CD4-positive, alpha-beta memory T cell (primary cell): ENCODE measurements around the gene SRRM5. TPM values are rescaled to one million over a fixed set of nuclear protein-coding genes. Genes with fewer than 3 reads are reported as not detected.

Experiments used
- CTCF ChIA-PET: fragments of 350-600 bp; sonication (Branson Sonifier 250); formaldehyde crosslinking; loops from one replicate; lab custom pipeline; 2021; ENCODE audit warnings: inconsistent platforms; ENCODE audit not compliant: partially characterized antibody; lab: Charles Lee
- POLR2A ChIA-PET: fragments of 350-600 bp; sonication (Branson Sonifier 250); formaldehyde crosslinking; loops from one replicate; lab custom pipeline; 2021; ENCODE audit not compliant: partially characterized antibody; lab: Charles Lee
- DNase-seq, 5 donors: peaks; one replicate each; pipeline versions ENCODE4 v3.0.0 to v3.0.0-alpha.2; 2020 to 2022; ENCODE audit warnings: mixed read lengths in 1 of 5
- H3K27ac ChIP-seq: one replicate; pipeline ENCODE4 v1.7.0; 2013; ENCODE audit warnings: low read depth, low read length
- H3K27me3 ChIP-seq: 2 replicates; pipeline ENCODE4 v1.7.0; 2013; ENCODE audit warnings: mild to moderate bottlenecking, low read length, moderate library complexity; ENCODE audit not compliant: insufficient read depth
- H3K36me3 ChIP-seq: 2 replicates; pipeline ENCODE4 v1.7.0; 2013; ENCODE audit warnings: mild to moderate bottlenecking, low read length, moderate library complexity; ENCODE audit not compliant: insufficient read depth
- H3K4me1 ChIP-seq: 2 replicates; pipeline ENCODE4 v1.7.0; 2013; ENCODE audit warnings: mild to moderate bottlenecking, low read length, moderate library complexity; ENCODE audit not compliant: insufficient read depth
- H3K4me3 ChIP-seq, 2 donors: one replicate each; pipeline ENCODE4 v1.7.0; 2013; ENCODE audit warnings: low read length in 2 of 2, mild to moderate bottlenecking in 1 of 2
- H3K9me3 ChIP-seq, 2 donors: one replicate each; pipeline ENCODE4 v1.7.0; 2013; ENCODE audit warnings: low read length in 2 of 2, control low read depth in 1 of 2; ENCODE audit not compliant: control insufficient read depth in 1 of 2
- H3K27ac Mint-ChIP-seq, 7 donors: one replicate each; pipeline ENCODE4 v1.8.0; 2020 to 2021; ENCODE audit warnings: mixed read lengths in 7 of 7, mild to moderate bottlenecking in 6 of 7, inconsistent platforms in 3 of 7, moderate library complexity in 3 of 7
- H3K27me3 Mint-ChIP-seq, 2 donors: one replicate each; pipeline ENCODE4 v1.8.0; 2020 to 2021; ENCODE audit warnings: mixed read lengths in 2 of 2
- H3K36me3 Mint-ChIP-seq, 2 donors: one replicate each; pipeline ENCODE4 v1.8.0; 2020 to 2021; ENCODE audit warnings: mixed read lengths in 2 of 2, inconsistent platforms in 1 of 2, mild to moderate bottlenecking in 1 of 2
- H3K4me1 Mint-ChIP-seq, 4 donors: one replicate each; pipeline ENCODE4 v1.8.0; 2020 to 2021; ENCODE audit warnings: mixed read lengths in 4 of 4, mild to moderate bottlenecking in 1 of 4
- H3K4me3 Mint-ChIP-seq, 8 donors: one replicate each; pipeline ENCODE4 v1.8.0; 2020 to 2021; ENCODE audit warnings: mixed read lengths in 8 of 8, mild to moderate bottlenecking in 7 of 8, moderate library complexity in 6 of 8, inconsistent platforms in 3 of 8
- H3K9me3 Mint-ChIP-seq, 8 donors: one replicate each; pipeline ENCODE4 v1.8.0; 2020 to 2021; ENCODE audit warnings: mixed read lengths in 8 of 8, mild to moderate bottlenecking in 5 of 8, inconsistent platforms in 3 of 8, moderate library complexity in 1 of 8
- intact Hi-C: fragments of 100-400 bp; cut with micrococcal nuclease; formaldehyde crosslinking; loops from one replicate; pipeline ENCODE4 v1.15.1; 2023
- polyA plus RNA-seq, 2 donors: library from polyadenylated mRNA; unstranded; fragments of 300-500 nt; fragmentation: Illumina TruSeq; gene quantifications; one replicate each; pipeline ENCODE4 v1.2.3, GENCODE V29; 2021
- total RNA-seq, 2 experiments: library from RNA; stranded (reverse); gene quantifications; one replicate each; pipeline ENCODE4 v1.2.3, GENCODE V29; 2021

Gene SRRM5, protein sequence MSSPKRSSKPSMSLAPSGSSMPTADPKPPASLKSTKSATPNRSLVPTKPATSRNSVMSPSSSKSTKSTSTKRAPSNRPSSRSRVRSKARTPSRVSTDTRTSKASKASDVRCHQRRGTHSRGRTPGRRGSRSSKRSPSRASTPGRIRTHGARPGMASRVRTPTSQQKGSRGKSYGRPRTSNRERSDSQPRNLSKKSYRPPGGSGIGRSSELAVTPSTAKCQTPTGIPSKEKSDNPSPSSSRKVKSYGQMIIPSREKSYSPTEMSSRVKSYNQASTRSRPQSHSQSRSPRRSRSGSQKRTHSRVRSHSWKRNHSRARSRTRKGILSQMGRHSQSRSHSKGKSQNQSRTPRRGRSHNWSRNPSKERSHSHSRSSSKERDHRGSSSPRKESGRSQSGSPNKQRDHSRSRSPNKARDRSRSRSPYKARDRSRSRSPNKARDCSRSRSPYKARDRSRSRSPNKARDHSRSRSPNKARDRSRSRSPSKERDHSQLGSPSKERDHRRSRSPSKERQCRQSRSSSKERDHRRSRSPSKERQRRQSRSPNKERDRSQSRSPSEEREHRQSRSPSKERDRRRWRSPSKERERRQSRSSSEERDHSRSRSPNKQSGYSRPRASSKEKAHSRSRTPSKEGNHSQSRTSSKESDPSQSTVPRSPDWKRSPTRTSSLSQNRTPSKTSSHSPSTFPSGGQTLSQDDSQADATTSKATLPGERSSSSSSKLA
- total RNA-seq (under 1 TPM; 0.83 to 0.99 TPM), polyA plus RNA-seq (under 1 TPM in 1 of 2 donors, not detected in 1; 0.10 TPM)

DNA sequence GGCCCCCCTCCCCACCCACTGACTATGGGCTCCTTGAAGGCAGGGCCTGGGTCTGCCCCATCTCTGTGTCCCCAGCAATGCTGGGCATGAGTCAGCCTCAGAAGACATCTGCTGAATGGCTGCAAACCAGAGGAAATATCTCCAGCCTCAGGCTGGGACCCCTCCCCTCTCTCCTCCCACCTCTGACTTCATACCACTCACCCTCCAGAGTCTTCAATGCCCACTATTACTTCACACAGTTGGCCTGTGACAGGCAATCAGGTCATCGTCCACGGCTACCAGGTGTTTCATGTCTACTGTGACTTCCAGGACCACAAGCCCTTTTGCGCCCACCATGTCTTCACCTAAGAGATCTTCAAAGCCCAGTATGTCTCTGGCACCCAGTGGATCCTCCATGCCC, at the start of gene SRRM5:
SRRM5 (plus strand) TSS at position 301 of the 400 bp plus-strand sequence; CDS start at position 335, 34 bp downstream.
- ChIA-PET POLR2A (no interaction called here), CTCF (no interaction called here)
- Mint-ChIP-seq H3K4me3 (no peak within 1 kb of the TSS), H3K4me1 (peaks cover 7 to 22% (median 18%) of the 10 kb centered on the region in 4 donors), H3K27me3 (no peaks in the 10 kb centered on the region), H3K27ac (peak within 1 kb of the TSS in 4 of 7 donors; percentile 5 to 81 (median 60)), H3K9me3 (no peaks in the 10 kb centered on the region), H3K36me3 (peaks cover 28 to 40% of the 10 kb centered on the region in 2 donors)
- Histone ChIP-seq H3K9me3 (no peaks in the 10 kb centered on the region), H3K27ac (no peak within 1 kb of the TSS), H3K4me3 (no peak within 1 kb of the TSS), H3K4me1 (peaks cover under 1% of the 10 kb centered on the region), H3K36me3 (peaks cover 11% of the 10 kb centered on the region), H3K27me3 (no peaks in the 10 kb centered on the region)
- intact Hi-C loops, result no loop called here
- no peak for DNase-seq

DNA sequence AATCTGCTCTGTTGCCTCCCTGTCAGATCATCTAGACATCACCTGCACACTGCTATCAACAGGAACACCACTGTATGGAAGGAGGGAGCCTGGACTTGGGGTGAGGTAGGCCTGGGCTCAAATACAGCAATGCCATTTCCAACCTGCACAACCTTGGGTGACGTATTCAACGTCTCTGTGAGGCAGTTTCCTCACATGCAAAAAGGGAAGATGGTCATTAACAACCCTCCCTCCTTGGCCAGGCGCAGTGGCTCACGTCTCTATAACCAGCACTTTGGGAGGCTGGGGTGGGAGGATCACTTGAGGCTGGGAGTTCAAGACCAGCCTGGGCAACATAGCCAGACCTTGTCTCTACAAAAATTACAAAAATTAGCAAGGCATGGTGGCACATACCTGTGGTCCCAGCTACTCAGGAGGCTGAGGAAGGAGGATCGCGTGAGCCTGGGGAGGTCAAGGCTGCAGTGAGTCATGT, 49.6 kb upstream of the SRRM5 start:
- ChIA-PET POLR2A (interaction anchor here (0.6 to 6.1 kb wide), 6 partner anchors 12 to 98 kb away, joined by 3 to 41 read pairs (median 6); partner anchors contain the start of genes IRGQ, PINLYP, XRCC1 and ZNF575), CTCF (interaction anchor here (1.6 to 7.0 kb wide), 2 partner anchors 32 to 59 kb away, joined by 3 to 59 read pairs; partner anchors contain the start of genes IRGQ and ZNF576)
- peaks cover 0 to 2% (median 0%) of the 10 kb centered on the region in 8 donors for H3K9me3 Mint-ChIP-seq
- no peaks in the 10 kb centered on the region for H3K27me3 ChIP-seq
- no peaks in the 10 kb centered on the region for H3K9me3 ChIP-seq
- peak overlapping the region; percentile 72 for H3K27ac ChIP-seq
- peak overlapping the region; percentile 63 to 86 (median 74) for H3K4me3 Mint-ChIP-seq
- peaks cover 45% of the 10 kb centered on the region for H3K4me1 ChIP-seq
- intact Hi-C loops, result loop anchor here (1.0 to 10.0 kb wide), 4 partner anchors 13 to 223 kb away; partner anchors contain the start of genes IRGQ, KCNN4, PINLYP and XRCC1
- H3K27ac Mint-ChIP-seq, result peak overlapping the region; percentile 92 to 98 (median 96)
- H3K36me3 Mint-ChIP-seq, result peaks cover 14 to 26% of the 10 kb centered on the region in 2 donors
- DNase-seq, result no peak
- H3K36me3 ChIP-seq, result peaks cover 3% of the 10 kb centered on the region
- peaks cover 36 to 65% (median 43%) of the 10 kb centered on the region in 4 donors for H3K4me1 Mint-ChIP-seq
- no peaks in the 10 kb centered on the region for H3K27me3 Mint-ChIP-seq
- peak overlapping the region in 1 of 2 donors; percentile 32 for H3K4me3 ChIP-seq

DNA sequence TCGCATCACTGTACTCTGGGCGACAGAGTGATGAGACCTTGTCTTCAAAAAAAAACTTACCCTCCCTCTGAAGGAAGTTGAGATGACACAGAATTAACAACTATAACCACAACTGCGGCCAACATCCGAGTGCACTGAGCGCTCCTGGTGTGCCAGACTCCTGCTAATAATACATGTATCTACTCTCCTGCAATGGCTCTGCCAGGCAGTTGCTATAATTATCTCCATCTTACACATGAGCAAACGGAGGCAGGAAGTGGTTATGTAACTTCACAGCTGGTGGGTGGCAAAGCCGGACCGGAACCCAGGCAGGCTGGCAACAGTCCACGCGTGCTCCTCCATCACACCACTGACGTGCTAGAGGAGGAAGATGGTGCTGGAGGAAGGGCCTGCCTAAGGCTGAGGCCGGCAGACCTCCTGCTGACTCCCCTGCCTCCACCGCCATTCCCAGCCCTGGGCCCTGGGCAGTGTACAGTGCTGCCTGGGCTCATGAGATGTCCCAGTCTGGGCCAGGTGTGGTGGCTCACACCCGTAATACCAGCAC, 49.1 kb upstream of the SRRM5 start:
- peaks cover 0 to 2% (median 0%) of the 10 kb centered on the region in 8 donors for H3K9me3 Mint-ChIP-seq
- peak overlapping the region; percentile 63 to 86 (median 74) for H3K4me3 Mint-ChIP-seq
- ChIA-PET POLR2A (interaction anchor here (0.6 to 6.1 kb wide), 8 partner anchors 12 to 99 kb away, joined by 3 to 41 read pairs (median 3); partner anchors contain the start of genes ETHE1, IRGQ, PINLYP and XRCC1), CTCF (interaction anchor here (1.6 to 7.0 kb wide), 3 partner anchors 8 to 58 kb away, joined by 3 to 59 read pairs (median 19); partner anchors contain the start of genes IRGQ and ZNF576)
- H3K27me3 Mint-ChIP-seq, result no peaks in the 10 kb centered on the region
- peak; percentile 82 to 93 (median 86) for DNase-seq
- H3K27ac ChIP-seq, result peak overlapping the region; percentile 72
- H3K27ac Mint-ChIP-seq, result peak overlapping the region; percentile 92 to 98 (median 96)
- intact Hi-C loops, result loop anchor here (1.0 to 10.0 kb wide), 5 partner anchors 7 to 222 kb away; partner anchors contain the start of genes IRGQ, KCNN4, PINLYP and XRCC1
- peak overlapping the region in 1 of 2 donors; percentile 32 for H3K4me3 ChIP-seq
- H3K27me3 ChIP-seq, result no peaks in the 10 kb centered on the region
- peaks cover 3% of the 10 kb centered on the region for H3K36me3 ChIP-seq
- H3K36me3 Mint-ChIP-seq, result peaks cover 14 to 22% of the 10 kb centered on the region in 2 donors
- peaks cover 36 to 65% (median 43%) of the 10 kb centered on the region in 4 donors for H3K4me1 Mint-ChIP-seq
- H3K9me3 ChIP-seq, result no peaks in the 10 kb centered on the region
- peaks cover 45% of the 10 kb centered on the region for H3K4me1 ChIP-seq

DNA sequence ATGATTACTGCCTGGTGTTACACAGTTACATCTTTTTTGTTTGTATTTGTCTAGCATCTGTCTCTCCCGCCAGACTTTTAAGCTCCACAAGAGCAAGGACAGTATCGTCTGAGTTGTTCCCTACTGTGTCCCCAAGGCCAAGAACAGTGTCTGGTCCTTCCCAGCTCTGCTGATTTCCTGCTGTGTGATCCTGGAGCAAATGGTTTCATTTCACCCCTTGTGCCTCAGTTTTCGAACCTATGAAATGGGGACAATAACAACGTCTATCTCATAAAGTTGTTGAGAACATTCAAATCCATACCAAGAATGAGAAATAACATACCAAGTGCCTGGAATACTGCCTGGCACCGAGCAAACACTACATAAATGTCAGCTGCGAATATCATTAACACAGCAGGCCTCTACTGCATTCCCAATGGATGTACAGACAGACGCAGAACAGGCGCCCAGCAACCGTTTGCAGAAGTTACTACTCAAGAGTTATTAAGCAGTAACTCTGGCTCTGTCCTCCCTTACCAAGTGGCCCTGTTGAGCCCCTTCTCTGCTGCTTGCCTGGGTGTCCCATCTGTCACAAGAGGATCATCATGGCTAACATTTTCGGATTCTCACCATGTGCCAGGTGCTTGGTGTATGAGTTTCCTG, 48.0 kb upstream of the SRRM5 start:
- no peak for DNase-seq
- peak overlapping the region in 7 of 8 donors; percentile 3 to 83 (median 51) for H3K4me3 Mint-ChIP-seq
- peaks cover 14 to 19% of the 10 kb centered on the region in 2 donors for H3K36me3 Mint-ChIP-seq
- intact Hi-C loops, result loop anchor here (1.0 to 10.0 kb wide), 3 partner anchors 9 to 221 kb away; partner anchors contain the start of genes KCNN4 and ZNF575
- peaks cover 45% of the 10 kb centered on the region for H3K4me1 ChIP-seq
- H3K4me1 Mint-ChIP-seq, result peaks cover 36 to 65% (median 43%) of the 10 kb centered on the region in 4 donors
- peak overlapping the region; percentile 92 to 98 (median 96) for H3K27ac Mint-ChIP-seq
- peak overlapping the region; percentile 72 for H3K27ac ChIP-seq
- H3K4me3 ChIP-seq, result no peak overlapping the region
- ChIA-PET CTCF (interaction anchor here (2.8 to 7.0 kb wide), 2 partner anchors 9 to 31 kb away, joined by 19 to 59 read pairs; partner anchors contain the start of genes IRGQ and ZNF576), POLR2A (interaction anchor here (1.0 to 6.1 kb wide), 6 partner anchors 9 to 59 kb away, joined by 3 to 41 read pairs (median 4); partner anchors contain the start of genes ETHE1, IRGQ, PINLYP and XRCC1)
- H3K36me3 ChIP-seq, result peaks cover 3% of the 10 kb centered on the region
- H3K9me3 Mint-ChIP-seq, result peaks cover 0 to 2% (median 0%) of the 10 kb centered on the region in 8 donors
- H3K27me3 ChIP-seq, result no peaks in the 10 kb centered on the region
- H3K9me3 ChIP-seq, result no peaks in the 10 kb centered on the region
- H3K27me3 Mint-ChIP-seq, result no peaks in the 10 kb centered on the region

DNA sequence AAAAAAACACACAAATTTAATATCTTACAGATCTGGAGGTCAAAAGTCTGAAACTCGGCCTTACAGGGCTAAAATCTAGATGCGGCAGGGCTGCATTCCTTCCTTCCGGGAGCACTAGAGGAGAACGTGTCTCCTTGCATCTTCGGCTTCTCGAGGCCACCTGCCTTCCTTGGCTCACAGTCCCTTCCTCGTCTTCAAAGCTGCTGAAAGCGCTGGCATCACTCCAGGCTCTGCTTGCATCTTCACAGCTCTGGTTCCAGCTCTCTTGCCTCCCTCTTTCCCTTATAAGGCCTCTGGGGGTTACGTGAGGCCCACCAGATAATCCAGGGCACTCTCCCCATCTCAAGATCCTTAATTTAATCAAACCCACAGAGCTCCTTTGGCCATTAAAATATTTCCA, 47.1 kb upstream of the SRRM5 start:
- Mint-ChIP-seq H3K27me3 (no peaks in the 10 kb centered on the region), H3K27ac (peak overlapping the region; percentile 29 to 92 (median 80)), H3K4me3 (no peak overlapping the region), H3K4me1 (peaks cover 37 to 64% (median 44%) of the 10 kb centered on the region in 4 donors), H3K9me3 (peaks cover 0 to 2% (median 0%) of the 10 kb centered on the region in 8 donors), H3K36me3 (peaks cover 11 to 17% of the 10 kb centered on the region in 2 donors)
- H3K36me3 ChIP-seq, result no peaks in the 10 kb centered on the region
- H3K9me3 ChIP-seq, result no peaks in the 10 kb centered on the region
- POLR2A ChIA-PET, result interaction anchor here (0.6 to 6.1 kb wide), 5 partner anchors 9 to 41 kb away, joined by 3 to 41 read pairs (median 3); partner anchors contain the start of genes IRGQ, XRCC1 and ZNF576
- DNase-seq, result no peak
- H3K4me1 ChIP-seq, result peaks cover 45% of the 10 kb centered on the region
- H3K27ac ChIP-seq, result no peak overlapping the region
- CTCF ChIA-PET, result interaction anchor here (1.1 to 7.0 kb wide), 4 partner anchors 10 to 32 kb away, joined by 3 to 59 read pairs (median 12); partner anchors contain the start of genes IRGQ, XRCC1, ZNF575 and ZNF576
- H3K4me3 ChIP-seq, result no peak overlapping the region
- intact Hi-C loops, result loop anchor here (10.0 kb wide), 1 partner anchor 220 kb away; the partner anchor contains the start of gene KCNN4
- no peaks in the 10 kb centered on the region for H3K27me3 ChIP-seq
